ENCODE measurements around the gene SKIC2.
"Not testable (repeated sequence)": the region's sequence is repeated elsewhere in the genome, so short reads cannot be mapped to it uniquely, and the experiment has no call there.

Gene SKIC2

DNA sequence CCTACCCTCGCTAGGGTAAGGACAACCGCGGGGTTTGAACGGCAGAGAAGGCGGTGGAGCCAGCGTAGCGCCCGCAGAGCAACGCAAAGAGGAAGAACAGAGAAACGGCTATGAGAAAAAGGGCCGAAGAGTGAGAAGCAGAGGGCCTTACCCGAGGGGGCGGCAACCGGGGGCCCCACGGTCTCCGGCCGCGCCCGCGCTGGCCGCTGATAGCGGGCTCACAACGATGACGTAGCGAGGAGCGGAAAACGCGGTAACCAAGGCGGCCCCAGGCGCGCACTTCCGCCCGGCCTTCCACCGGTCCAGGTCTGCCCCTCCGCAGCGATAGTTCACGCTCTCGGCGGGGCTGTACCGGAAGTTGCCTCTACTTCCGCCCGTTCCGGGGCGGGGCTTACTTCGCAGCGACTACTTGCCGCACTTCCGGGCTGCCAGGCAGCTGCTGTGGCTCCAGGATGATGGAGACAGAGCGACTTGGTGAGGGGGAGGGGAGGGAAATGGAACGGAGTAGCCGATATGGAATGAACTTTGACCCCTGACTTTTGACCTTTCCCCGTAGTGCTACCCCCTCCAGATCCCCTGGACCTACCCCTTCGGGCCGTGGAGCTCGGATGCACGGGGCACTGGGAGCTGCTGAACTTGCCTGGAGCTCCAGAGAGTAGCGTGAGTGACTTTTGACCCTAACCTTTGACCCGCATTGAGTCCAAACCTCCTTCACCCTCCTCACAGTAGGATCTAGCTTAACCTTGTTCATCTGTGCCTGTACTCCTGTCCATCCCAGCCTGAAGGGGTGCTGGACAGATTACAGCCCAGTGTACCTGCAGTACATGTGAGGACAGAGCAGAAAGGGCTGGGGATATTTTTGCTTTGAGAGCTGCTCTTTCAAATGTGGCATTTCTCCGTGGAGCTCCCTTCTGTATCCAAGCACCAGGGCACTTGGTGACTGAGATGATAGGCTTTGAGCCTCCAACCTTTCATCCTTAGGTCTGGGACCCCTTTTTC, at the start of gene SKIC2, which contains the start of gene NELFE:
TSS of gene SKIC2 (plus strand) at position 435 of the 999 bp plus-strand sequence. CDS start at position 453, 18 bp downstream.
TSS of gene NELFE (minus strand) at position 231 of the 999 bp plus-strand sequence. CDS start 525 bp downstream, outside the sequence.
- DNase-seq, result peak; percentile 98

DNA sequence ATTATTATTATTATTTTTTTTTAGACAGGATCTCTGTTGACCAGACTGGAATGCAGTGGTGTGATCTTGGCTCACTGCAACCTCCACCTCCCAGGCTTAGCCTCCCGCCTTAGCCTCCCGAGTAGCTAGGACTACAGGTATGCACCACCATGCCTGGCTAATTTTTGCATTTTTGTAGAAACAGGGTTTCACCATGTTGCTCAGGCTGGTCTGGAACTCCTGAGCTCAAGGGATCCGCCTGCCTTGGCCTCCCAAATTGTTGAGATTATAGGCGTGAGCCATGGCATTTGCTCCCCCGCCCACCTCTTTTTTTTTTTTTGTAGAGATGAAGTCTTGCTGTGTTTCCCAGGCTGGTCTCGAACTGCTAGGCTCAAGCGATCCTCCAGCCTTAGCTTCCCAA, 49.7 kb upstream of the SKIC2 start:
- DNase-seq, result not testable (repeated sequence)

- DNase-seq, result no peak
Measured at GRCh38 chr6:31911826-31912585, 47.0 kb upstream of the SKIC2 start.

- no peak for DNase-seq
Measured at GRCh38 chr6:31915351-31915750, 43.6 kb upstream of the SKIC2 start.

DNA sequence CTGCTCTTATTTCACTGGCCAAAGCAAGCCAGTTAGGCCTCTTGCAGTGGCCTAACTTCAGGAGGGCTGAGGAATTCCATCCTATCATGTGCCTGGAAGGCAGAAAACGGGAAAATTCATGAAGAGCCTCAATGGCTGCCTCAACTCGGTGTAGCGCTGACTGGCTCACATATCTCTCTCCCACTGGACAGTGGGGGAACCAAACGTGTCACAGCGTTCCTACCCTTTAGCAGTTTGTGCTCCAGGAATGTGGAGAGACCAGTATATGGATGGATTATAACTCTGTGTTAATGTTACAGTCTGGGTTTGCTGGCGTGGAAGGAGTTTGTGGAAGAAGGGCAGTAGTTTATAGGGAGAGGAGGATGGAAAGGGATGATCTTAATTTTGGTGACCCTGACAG, 43.2 kb upstream of the SKIC2 start:
- no peak for DNase-seq

- no peak for DNase-seq
Measured at GRCh38 chr6:31918069-31918720, 40.8 kb upstream of the SKIC2 start.

- no peak for DNase-seq
Measured at GRCh38 chr6:31919624-31920303, 39.2 kb upstream of the SKIC2 start.

GRCh38 chr6:31920811-31921210, 38.2 kb upstream of the SKIC2 start:
- no peak for DNase-seq

DNA sequence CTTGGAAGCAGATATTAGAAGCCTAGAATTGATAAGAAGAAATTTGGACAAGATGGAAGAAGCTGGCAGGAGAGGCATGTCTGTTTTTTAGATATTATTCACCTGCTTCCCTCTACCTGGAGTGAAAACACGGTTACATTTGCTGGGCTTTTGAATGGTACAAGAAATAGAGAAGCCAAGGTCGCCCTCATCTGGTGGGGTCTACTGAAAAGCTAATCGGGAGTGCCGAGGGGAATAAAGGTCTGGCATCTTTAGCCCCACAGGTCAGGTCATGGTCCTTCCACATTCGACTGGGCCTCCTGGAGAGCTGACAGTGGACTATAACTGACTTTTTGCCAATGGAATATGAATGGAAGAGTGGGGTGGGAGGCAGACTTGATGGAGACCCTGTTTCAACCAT, 36.0 kb upstream of the SKIC2 start:
- DNase-seq, result peak; percentile 35

- DNase-seq, result no peak
Measured at GRCh38 chr6:31927242-31927862, 31.6 kb upstream of the SKIC2 start, which contains the start of gene C2. C2 (plus strand) TSS chr6:31927717; CDS start chr6:31927753, 36 bp downstream.

- DNase-seq, result no peak
Measured at GRCh38 chr6:31927863-31928671, 30.9 kb upstream of the SKIC2 start.

DNA sequence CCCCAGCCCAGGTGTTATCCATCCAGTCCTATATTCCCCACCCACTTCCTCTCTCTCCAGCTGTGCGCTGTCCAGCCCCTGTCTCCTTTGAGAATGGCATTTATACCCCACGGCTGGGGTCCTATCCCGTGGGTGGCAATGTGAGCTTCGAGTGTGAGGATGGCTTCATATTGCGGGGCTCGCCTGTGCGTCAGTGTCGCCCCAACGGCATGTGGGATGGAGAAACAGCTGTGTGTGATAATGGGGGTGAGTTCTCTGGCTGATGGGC, 30.4 kb upstream of the SKIC2 start:
- DNase-seq, result no peak

DNA sequence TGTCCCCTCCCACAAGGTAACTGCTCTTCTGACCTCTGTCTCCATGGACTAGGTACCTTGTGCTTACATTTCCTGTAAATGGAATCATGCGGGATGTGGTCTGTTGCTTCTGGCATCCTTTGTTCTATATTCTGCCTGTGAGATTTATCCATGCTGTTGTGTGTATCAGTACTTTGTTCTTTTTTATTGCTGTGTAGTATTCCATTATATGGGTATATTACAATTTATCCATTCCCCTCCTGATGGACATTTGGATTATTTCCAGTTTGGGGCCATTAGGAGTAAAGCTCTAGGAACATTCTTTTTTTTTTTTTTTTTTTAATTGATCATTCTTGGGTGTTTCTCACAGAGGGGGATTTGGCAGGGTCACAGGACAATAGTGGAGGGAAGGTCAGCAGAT, 28.0 kb upstream of the SKIC2 start:
- no peak for DNase-seq

- DNase-seq, result not testable (repeated sequence)
Measured at GRCh38 chr6:31932137-31932536, 26.8 kb upstream of the SKIC2 start.

- DNase-seq, result no peak
Measured at GRCh38 chr6:31933537-31933936, 25.4 kb upstream of the SKIC2 start.

DNA sequence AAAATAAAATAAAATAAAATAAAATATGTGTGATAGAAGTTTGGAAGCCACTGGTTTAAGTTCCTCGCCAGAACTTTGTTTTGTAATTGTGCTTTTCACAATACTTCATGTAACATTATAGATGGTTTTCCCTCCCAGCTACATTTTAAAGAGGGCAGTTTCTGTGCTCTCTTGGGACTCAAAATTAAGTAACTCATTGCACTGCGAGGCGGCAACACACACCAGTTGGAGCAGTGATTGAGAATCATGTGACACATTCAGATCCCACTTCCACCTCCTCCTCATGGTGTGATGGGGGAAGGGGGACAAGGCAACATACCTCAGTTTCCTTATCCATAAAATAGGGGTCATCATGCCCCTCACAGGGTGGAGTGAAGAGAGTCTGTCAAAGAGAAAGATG, 24.0 kb upstream of the SKIC2 start:
- DNase-seq, result no peak

GRCh38 chr6:31935823-31936222, 23.2 kb upstream of the SKIC2 start:
- no peak for DNase-seq

- DNase-seq, result no peak
Measured at GRCh38 chr6:31940256-31940664, 18.7 kb upstream of the SKIC2 start.

DNA sequence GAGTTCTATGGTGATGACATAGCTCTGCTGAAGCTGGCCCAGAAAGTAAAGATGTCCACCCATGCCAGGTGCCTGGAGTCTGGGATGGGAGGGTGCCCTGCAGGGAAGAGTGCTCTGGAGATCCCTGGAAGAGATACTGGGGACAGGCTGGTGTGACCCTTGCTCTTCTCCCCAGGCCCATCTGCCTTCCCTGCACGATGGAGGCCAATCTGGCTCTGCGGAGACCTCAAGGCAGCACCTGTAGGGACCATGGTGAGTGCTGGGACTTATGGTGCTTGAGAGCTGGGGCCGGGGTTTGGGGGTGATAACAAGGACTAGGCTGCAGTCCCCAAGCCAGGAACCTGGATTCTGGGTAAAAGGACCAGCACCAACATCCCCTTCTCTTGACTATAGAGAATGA, 15.2 kb upstream of the SKIC2 start:
- no peak for DNase-seq

GRCh38 chr6:31945154-31945506, 13.8 kb upstream of the SKIC2 start:
- DNase-seq, result no peak

All from hematopoietic multipotent progenitor cell treated with erythropoietin and hydrocortisone succinate and interleukin-3 and kit ligand, for 8 days (in vitro differentiated cells).